Natural killer cell (primary cell): Measurements from ENCODE around the gene FADS2. TPM values are rescaled to one million over a fixed set of nuclear protein-coding genes. Genes with fewer than 3 reads are reported as not detected.

Experiments used
- ATAC-seq, 3 donors: fragments of 150-1000 bp in 2 of 3; fragments of 200-7000 bp in 1 of 3; cut with Tn5 transposase; 1 replicate in 1 of 3; 2 replicates in 2 of 3; pipeline ENCODE4 v1.10.0; 2021; ENCODE audit warnings: mild to moderate bottlenecking in 2 of 3, moderate library complexity in 2 of 3
- DNase-seq, 2 donors: peaks; one replicate each; pipeline versions ENCODE4 v3.0.0 to v3.0.0-alpha.2; 2013 to 2021; ENCODE audit warnings: mixed read lengths in 1 of 2
- H3K27ac ChIP-seq: one replicate; pipeline ENCODE4 v1.5.1; 2013; ENCODE audit warnings: mild to moderate bottlenecking, low read length
- H3K27me3 ChIP-seq: one replicate; pipeline ENCODE4 v1.6.1; 2013; ENCODE audit warnings: low read length; ENCODE audit not compliant: control insufficient read depth, insufficient read depth
- H3K36me3 ChIP-seq: one replicate; pipeline ENCODE4 v1.6.1; 2013; ENCODE audit warnings: low read length; ENCODE audit not compliant: control insufficient read depth, insufficient read depth
- H3K4me1 ChIP-seq: one replicate; pipeline ENCODE4 v1.6.1; 2013; ENCODE audit warnings: low read length; ENCODE audit not compliant: control insufficient read depth, insufficient read depth
- H3K4me3 ChIP-seq: one replicate; pipeline ENCODE4 v1.5.1; 2013; ENCODE audit warnings: low read length
- H3K9me3 ChIP-seq: one replicate; pipeline ENCODE4 v1.6.1; 2013; ENCODE audit warnings: low read length; ENCODE audit not compliant: control insufficient read depth, insufficient read depth
- H3K27ac Mint-ChIP-seq, 2 donors: one replicate each; pipeline ENCODE4 v1.8.0; 2022; ENCODE audit warnings: mild to moderate bottlenecking in 2 of 2, mixed read lengths in 2 of 2, moderate library complexity in 1 of 2
- H3K27me3 Mint-ChIP-seq, 2 donors: one replicate each; pipeline ENCODE4 v1.8.0; 2022; ENCODE audit warnings: low read depth in 2 of 2, mixed read lengths in 2 of 2
- H3K36me3 Mint-ChIP-seq: one replicate; pipeline ENCODE4 v1.8.0; 2022; ENCODE audit warnings: mixed read lengths
- H3K4me1 Mint-ChIP-seq, 2 donors: one replicate each; pipeline ENCODE4 v1.8.0; 2022; ENCODE audit warnings: mixed read lengths in 2 of 2
- H3K4me3 Mint-ChIP-seq: one replicate; pipeline ENCODE4 v1.8.0; 2022; ENCODE audit warnings: mild to moderate bottlenecking, moderate library complexity, mixed read lengths
- H3K9me3 Mint-ChIP-seq, 2 donors: one replicate each; pipeline ENCODE4 v1.8.0; 2022; ENCODE audit warnings: mixed read lengths in 2 of 2
- WGBS: methylation state at CpG from one replicate; pipeline ENCODE4 v1.1.7; 2013; ENCODE audit warnings: missing lambda C conversion rate; ENCODE audit not compliant: insufficient coverage; 5-methylcytosine and 5-hydroxymethylcytosine counted together
- intact Hi-C: fragments of 100-400 bp; cut with micrococcal nuclease; formaldehyde crosslinking; loops from one replicate; pipeline ENCODE4 v1.14.2; 2022
- total RNA-seq, 4 donors: library from RNA; stranded (reverse); fragments of 120-200 nt in 1 of 4; gene quantifications; one replicate each; pipeline versions ENCODE4 v1.2.3 to v1.2.4, GENCODE V29; 2013 to 2022
- TF ChIP-seq, protein P1 (sequence below): fragments of 200-600 bp; IDR thresholded peaks from one replicate; pipeline ENCODE4 v1.8.0; 2022; ENCODE audit warnings: antibody characterized with exemption

FADS2 gene
- total RNA-seq, 3 donors from 2014 or later (not counting 1 experiment from before 2014, with no cell fraction given), result 30.4 to 52.7 (median 34.4) TPM

DNA sequence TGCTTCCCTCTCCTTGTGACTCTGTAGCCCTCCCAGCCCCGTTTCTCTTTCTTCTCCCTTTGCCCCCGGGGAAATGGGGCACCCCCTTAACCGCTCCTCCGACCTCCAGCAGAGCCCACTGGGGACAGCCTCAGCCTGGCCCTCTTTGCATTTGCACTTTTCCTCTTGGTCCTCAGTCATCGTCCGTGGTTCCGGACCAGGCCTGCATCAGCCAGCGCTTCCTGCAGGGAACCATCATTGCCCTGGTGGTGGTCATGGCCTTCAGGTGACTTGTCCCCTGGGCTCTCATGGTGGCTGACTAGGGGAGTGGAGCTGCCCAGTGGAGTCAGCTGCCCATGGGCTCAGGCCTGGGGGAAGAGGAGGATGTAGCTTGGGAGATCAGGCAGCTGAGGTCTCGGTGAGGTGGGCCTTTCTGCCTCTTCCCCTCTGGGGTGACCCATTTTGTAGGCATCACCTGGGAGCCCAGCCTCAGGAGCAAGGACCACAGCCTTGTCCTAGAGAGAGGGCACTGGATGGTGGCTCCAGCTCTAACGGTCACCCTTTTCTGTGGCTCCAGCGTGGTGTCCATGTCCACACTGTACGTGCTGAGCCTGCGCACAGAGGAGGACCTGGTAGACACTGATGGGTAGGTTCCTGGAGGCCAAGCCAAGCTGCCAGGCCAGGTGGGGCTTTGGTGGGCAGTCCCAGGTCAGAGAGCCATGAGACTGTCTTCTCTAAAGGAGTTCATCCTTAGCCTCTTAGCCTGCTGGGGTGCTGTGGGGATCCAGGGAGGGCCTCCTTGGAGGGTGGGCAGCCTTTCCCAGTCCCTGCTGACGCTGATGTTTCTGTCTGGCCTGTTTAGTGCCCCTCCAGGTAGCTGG, 48.2 kb upstream of the FADS2 start:
- Mint-ChIP-seq H3K27ac (no peak overlapping the region), H3K36me3 (no peaks in the 10 kb centered on the region), H3K4me3 (peak overlapping the region; percentile 13), H3K4me1 (peaks cover 13 to 26% of the 10 kb centered on the region in 2 donors), H3K27me3 (no peaks in the 10 kb centered on the region), H3K9me3 (no peaks in the 10 kb centered on the region)
- Histone ChIP-seq H3K27me3 (no peaks in the 10 kb centered on the region), H3K4me1 (peaks cover 31% of the 10 kb centered on the region), H3K27ac (no peak overlapping the region), H3K36me3 (no peaks in the 10 kb centered on the region), H3K9me3 (no peaks in the 10 kb centered on the region), H3K4me3 (no peak overlapping the region)
- intact Hi-C loops, result no loop called here
- DNase-seq (no peak), ATAC-seq (no peak)
- WGBS, result 93% methylated on average over 14 of the region's 14 CpGs
- TF ChIP-seq, protein P1, sequence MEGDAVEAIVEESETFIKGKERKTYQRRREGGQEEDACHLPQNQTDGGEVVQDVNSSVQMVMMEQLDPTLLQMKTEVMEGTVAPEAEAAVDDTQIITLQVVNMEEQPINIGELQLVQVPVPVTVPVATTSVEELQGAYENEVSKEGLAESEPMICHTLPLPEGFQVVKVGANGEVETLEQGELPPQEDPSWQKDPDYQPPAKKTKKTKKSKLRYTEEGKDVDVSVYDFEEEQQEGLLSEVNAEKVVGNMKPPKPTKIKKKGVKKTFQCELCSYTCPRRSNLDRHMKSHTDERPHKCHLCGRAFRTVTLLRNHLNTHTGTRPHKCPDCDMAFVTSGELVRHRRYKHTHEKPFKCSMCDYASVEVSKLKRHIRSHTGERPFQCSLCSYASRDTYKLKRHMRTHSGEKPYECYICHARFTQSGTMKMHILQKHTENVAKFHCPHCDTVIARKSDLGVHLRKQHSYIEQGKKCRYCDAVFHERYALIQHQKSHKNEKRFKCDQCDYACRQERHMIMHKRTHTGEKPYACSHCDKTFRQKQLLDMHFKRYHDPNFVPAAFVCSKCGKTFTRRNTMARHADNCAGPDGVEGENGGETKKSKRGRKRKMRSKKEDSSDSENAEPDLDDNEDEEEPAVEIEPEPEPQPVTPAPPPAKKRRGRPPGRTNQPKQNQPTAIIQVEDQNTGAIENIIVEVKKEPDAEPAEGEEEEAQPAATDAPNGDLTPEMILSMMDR, result no peak

- H3K27ac Mint-ChIP-seq, result no peak overlapping the region
These were observed 47.4 kb upstream of the FADS2 start for GRCh38 chr11:61780581-61781162.

DNA sequence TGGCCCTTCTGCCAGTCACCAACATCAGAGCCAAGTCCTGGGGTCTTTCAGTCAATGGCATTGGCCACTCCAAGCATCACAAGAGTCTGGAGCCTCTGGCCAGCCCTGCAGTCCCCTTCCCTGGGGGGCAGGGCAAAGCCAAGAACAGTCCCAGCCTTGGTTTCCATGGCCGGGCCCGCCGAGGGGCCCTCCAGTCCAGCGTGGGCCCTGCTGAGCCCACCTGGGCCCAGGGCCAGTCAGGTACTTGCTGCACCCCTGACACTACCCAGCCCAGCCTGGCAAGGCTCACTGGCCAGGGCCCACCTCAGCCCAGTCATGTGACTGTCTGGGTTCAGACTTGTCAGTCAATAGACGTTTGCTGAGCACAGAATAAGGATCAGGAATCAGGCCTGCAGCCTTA, 46.5 kb upstream of the FADS2 start:
- WGBS, result 87% methylated on average over 5 of the region's 5 CpGs
- TF ChIP-seq, protein P1, result no peak
- DNase-seq, result no peak
- Histone ChIP-seq H3K4me1 (peaks cover 15% of the 10 kb centered on the region), H3K4me3 (no peak overlapping the region), H3K27ac (no peak overlapping the region), H3K36me3 (peaks cover 8% of the 10 kb centered on the region), H3K27me3 (no peaks in the 10 kb centered on the region), H3K9me3 (no peaks in the 10 kb centered on the region)
- H3K27me3 Mint-ChIP-seq, result no peaks in the 10 kb centered on the region
- no peak for ATAC-seq
- intact Hi-C loops, result no loop called here
- no peak overlapping the region for H3K4me3 Mint-ChIP-seq
- H3K27ac Mint-ChIP-seq, result no peak overlapping the region
- H3K36me3 Mint-ChIP-seq, result no peaks in the 10 kb centered on the region
- peaks cover 0 to 12% of the 10 kb centered on the region in 2 donors for H3K4me1 Mint-ChIP-seq
- H3K9me3 Mint-ChIP-seq, result no peaks in the 10 kb centered on the region

More at GRCh38 chr11:61780581-61781162, 47.4 kb upstream of the FADS2 start:
- H3K27me3 ChIP-seq, result no peaks in the 10 kb centered on the region
- H3K4me3 ChIP-seq, result no peak overlapping the region
- WGBS, result 84% methylated on average over 9 of the region's 9 CpGs
- TF ChIP-seq, protein P1, result no peak
- Mint-ChIP-seq H3K4me1 (peaks cover 8 to 21% of the 10 kb centered on the region in 2 donors), H3K27me3 (no peaks in the 10 kb centered on the region), H3K4me3 (no peak overlapping the region), H3K9me3 (no peaks in the 10 kb centered on the region), H3K36me3 (no peaks in the 10 kb centered on the region)
- peaks cover 5% of the 10 kb centered on the region for H3K36me3 ChIP-seq
- H3K4me1 ChIP-seq, result peaks cover 23% of the 10 kb centered on the region
- no peak overlapping the region for H3K27ac ChIP-seq
- H3K9me3 ChIP-seq, result no peaks in the 10 kb centered on the region
- intact Hi-C loops, result no loop called here
- ATAC-seq (no peak), DNase-seq (no peak)
